NCI-H510A (cell line): ENCODE measurements around the gene PLCL2.

ENCODE experiments used
- DNase-seq: peaks from one replicate; lab custom pipeline; 2025; lab: John Stamatoyannopoulos, UW

PLCL2 gene

DNA sequence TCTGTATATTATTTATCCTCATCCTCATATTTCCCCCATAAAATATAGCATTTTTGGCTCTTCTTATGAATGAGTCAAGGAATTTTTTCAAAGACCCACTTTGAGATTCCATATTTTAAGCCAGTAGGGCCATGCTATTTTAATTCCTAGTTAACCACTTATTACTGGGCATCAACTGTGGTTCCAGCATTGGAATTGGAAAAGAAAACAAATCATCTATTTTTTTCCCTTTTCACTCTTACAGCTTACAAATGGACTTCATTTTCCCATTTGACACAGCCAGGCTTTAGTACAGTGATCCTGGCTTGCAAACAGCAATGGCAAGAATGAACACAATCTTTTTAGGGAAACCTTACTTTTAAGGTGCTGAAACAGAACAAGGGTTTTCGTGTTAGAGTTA, 19.4 kb upstream of the PLCL2 start:
- DNase-seq = no peak

- no peak for DNase-seq
Observed at GRCh38 chr3:16866571-16866970, 18.2 kb upstream of the PLCL2 start.

DNA sequence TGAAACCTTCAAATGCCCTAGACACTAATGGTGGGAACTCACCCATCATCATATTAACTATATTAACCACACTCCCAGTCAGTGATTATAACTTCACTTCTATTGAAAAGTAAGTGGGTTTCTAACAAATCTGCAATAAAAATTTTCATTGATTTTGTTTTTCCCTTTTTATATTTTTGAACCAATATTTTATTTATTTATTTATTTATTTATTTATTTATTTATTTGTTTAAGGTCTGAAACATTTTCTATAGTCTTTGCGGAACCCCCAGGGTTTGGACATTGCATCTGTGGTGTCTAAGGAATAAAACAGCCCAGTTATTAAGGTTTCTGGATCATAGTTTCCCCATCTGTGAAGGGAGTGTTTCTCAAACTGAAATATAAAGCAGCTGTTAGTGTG, 16.2 kb upstream of the PLCL2 start:
- no peak for DNase-seq

GRCh38 chr3:16869261-16870005, 15.3 kb upstream of the PLCL2 start:
- DNase-seq = no peak

DNA sequence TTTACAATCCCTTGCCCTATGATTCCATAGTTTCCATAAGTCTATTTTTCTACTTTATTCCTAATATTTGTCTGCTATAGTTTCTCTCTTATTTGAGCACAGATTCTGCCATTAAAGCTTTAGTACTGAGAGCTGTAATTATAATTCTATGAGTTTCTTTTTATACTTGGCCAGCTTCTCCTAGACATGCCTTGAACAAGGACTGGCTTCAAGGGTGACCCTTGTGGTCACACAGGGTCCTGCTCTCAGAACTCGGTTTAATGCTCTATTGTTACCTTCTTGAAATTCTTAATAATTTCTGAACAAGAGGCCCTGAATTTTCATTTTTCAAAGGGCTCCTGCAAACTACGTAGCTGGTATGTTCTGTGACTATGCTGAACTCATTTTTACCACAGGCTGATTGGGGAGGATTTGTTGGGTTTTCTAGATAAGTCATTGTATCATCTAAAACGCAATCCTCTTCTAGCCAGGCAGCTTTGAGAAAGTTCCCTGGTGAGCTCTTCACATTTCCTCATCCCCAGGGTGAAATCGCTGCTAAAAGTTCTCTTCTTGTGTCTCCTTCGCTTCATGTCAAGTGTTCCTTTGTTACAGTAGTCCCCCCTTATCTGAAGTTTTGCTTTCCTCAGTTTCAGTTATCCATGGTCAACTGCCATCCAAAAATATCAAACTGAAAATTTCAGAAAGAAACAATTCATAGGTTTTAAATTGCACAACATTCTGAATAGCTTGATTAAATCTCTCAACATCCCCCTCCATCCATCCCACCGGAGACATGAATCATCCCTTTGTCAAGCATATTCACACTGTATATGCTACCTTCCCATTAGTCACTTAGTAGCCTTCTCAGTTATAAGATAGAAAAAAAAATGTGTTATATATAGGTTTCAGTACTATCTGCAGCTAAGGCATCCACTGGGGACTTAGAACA, 12.6 kb upstream of the PLCL2 start:
- DNase-seq = no peak

DNA sequence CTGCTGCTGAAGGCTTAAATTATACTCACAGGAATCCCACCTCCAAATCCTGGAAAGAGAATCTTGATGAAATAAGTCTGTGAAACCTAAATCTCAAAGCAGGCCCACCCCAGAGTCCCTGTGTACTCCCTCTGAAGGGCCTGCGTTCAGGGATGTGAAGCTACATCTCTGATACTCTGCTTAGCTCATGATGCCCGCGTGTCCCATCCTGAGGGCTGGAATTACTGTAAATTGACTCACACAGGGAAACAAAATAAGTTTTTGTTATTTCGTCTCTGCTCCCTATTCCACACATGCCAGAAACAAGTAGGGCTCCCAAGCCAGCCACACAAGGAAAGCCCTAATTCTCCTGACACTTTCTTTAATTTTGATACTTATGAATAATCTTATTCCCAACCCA, 10.9 kb upstream of the PLCL2 start:
- DNase-seq = no peak

- no peak for DNase-seq
Observed at GRCh38 chr3:16875876-16876550, 8.7 kb upstream of the PLCL2 start.

DNA sequence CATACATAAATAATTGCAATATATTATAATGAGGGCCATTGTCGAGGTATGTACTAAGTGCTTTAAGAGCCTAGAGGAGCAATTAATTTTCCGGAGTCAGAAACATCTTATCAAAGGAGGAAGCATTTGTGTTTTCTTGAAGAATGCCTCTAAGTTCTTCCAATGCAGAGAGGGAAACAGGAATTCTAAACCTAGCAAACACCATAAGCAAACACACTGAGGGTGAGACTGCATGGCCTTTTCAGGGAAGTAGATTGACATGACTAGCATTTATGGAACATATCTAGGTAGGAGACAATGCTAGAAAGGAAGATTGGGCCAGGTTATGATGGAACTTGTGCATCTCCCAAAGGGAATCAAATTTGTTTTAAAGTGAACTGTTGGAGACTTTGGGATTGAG, 7.2 kb upstream of the PLCL2 start:
- DNase-seq = no peak

- DNase-seq = no peak
Observed at GRCh38 chr3:16877911-16878310, 6.8 kb upstream of the PLCL2 start.

GRCh38 chr3:16881896-16882630, 2.7 kb upstream of the PLCL2 start:
- DNase-seq = no peak

DNA sequence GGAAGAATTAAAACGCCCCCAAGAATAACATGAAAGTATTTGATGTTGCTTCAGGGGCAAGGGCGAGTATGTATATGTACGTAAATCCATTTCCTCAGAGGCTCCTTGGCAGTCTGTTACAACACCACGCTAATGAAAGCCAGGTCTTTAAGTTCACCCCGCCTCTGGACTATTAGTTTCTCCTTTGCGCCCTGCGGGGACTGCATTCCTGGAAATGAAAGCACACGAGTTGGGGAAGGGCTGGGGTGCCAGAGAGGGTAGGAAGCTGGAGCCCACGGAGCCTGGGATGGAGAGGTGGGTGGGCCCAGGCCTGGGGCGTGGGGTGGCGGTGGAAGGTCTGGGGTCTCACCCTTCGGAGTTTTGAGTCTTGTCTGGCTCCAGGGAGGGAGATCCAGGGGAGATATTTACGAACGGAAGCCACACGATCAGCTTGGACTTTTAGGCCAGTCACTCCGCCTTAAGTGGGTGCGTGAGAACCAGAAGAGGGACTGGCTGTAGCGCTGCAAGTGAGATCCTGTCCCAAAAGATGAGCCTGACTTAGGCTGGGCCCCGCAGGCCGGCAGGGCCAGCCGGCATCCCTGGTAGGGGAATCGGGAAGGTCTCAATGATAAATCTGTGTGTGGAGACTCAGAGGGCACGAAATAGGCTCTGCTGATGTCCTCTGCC, 1.6 kb upstream of the PLCL2 start:
- DNase-seq = no peak

DNA sequence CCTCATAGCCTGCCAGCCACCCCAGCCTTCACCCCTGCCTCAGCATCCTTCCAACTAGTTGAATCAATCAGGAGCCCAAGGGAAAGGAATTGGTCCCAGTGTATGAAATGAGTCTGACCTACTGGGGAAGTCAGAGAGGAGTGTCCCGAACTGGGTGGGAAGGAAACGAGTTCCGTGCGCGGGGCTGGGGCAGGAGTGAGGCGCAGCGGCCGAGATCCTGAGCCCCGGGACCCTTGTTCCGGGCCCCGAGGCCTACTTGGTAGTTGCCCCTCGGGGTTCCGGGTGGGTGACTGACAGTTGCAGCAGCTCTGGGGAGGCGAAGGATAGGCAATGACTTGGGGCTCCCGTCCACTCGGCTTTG, 1.1 kb upstream of the PLCL2 start:
- DNase-seq = no peak

DNA sequence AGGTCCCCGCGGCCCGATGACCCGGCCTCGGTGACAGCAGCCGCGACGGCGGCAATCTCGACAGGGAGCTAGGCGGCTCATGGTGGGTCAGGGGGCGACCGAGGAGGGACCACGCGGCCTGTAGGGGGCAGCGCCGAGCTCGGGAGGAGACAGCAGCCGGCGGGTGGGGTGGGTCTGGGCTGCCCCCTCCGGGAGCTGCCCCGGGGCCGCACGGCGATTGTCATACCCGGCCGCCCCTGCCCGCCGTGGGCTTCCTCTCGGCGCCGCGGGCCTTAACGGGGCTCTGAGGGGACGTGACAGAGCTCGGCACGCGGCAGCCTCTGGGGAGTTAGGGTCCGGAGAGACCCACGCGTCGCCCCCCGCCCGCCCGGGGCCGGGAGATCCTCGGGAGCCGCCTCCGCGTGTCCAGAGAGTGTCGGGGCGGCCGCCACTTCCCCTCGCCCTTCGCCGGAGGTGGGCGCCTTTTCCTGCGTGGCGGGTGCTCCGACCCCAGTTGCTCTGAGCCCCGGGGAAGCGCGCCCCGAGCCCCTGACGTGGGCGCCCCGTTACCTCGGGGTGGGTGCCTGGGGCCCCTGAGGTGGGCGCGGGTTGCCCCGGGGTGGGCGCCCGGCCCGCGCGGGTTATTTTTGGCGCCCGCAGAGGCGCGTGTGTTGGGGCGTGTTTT, 539 bp upstream of the PLCL2 start:
- no peak for DNase-seq

- DNase-seq = no peak
Observed at GRCh38 chr3:16885593-16886302, 993 bp downstream of the PLCL2 start.

GRCh38 chr3:16886303-16886683, 1.5 kb downstream of the PLCL2 start:
- no peak for DNase-seq

GRCh38 chr3:16887130-16887529, 2.4 kb downstream of the PLCL2 start:
- DNase-seq = no peak

- no peak for DNase-seq
Observed at GRCh38 chr3:16888356-16888755, 3.6 kb downstream of the PLCL2 start.

- DNase-seq = no peak
Observed at GRCh38 chr3:16888785-16889607, 4.2 kb downstream of the PLCL2 start.

DNA sequence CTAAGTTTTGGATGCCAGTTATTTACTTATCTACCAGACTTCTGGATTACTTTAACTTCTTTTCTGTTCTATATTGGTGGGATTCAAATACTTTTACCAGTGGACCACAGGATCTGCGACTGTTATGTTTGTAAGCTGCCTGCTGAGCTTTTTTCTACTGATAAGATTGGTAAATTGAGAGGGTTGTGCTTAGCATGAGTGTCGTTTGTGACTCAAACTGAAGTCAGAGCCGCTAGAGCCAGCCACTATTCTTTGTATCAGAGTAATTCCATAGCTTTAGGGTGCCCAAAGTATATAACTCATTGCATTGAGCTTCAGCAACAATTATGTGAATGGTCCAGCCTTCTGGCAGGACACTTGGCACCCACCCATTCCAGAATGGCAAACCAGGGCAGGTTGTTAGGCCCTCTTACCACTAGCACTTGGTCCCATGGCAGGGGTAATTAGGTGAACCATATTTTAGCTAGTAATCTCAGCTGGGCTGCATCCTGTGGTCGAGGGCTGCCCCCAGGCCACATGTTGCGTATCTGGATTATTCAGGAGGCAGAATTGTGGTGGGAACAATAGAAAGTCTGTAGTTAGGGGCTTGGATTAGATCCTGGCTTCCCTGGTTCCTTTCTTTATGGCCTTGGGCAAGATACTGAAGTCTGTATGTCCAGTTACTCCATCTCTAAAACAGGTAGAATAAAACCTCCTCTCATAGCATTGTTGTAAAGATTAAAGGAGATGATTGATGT, 6.0 kb downstream of the PLCL2 start:
- no peak for DNase-seq
